Sigmoid colon (tissue), 4 donors: ENCODE measurements around the gene GNAQ.

Source experiments
- CTCF ChIP-seq, 4 experiments: fragments of 450-650 bp in 3 of 4; fragments of 200-600 bp in 1 of 4; IDR thresholded peaks; one replicate each; pipeline ENCODE4 v1.5.1; 2016 to 2019; ENCODE audit warnings: antibody characterized with exemption in 4 of 4, mild to moderate bottlenecking in 3 of 4, moderate library complexity in 2 of 4
- EP300 ChIP-seq, 4 donors: sonication (generic); formaldehyde crosslinking; IDR thresholded peaks; one replicate each; pipeline ENCODE4 v1.6.1; 2017; ENCODE audit warnings: antibody characterized with exemption in 4 of 4
- POLR2A ChIP-seq, 2 donors: fragments of 450-650 bp; IDR thresholded peaks; one replicate each; pipeline ENCODE4 v1.6.1; 2016; ENCODE audit warnings: antibody characterized with exemption in 2 of 2, mild to moderate bottlenecking in 2 of 2, moderate library complexity in 2 of 2
- POLR2AphosphoS5 ChIP-seq, 4 donors: sonication (generic); formaldehyde crosslinking; IDR thresholded peaks; one replicate each; pipeline ENCODE4 v1.6.1; 2017; ENCODE audit warnings: antibody characterized with exemption in 4 of 4

- TF ChIP-seq CTCF (IDR thresholded peaks at IDR 0.05) = no peak
- no peak for TF ChIP-seq POLR2AphosphoS5 (IDR thresholded peaks at IDR 0.05)
- no peak for TF ChIP-seq EP300 (IDR thresholded peaks at IDR 0.05)
- no peak for TF ChIP-seq POLR2A (IDR thresholded peaks at IDR 0.05)
Observed at GRCh38 chr9:77939149-77939668, 92.4 kb downstream of the GNAQ start.
